ENCODE measurements around the gene SORT1.

DNA sequence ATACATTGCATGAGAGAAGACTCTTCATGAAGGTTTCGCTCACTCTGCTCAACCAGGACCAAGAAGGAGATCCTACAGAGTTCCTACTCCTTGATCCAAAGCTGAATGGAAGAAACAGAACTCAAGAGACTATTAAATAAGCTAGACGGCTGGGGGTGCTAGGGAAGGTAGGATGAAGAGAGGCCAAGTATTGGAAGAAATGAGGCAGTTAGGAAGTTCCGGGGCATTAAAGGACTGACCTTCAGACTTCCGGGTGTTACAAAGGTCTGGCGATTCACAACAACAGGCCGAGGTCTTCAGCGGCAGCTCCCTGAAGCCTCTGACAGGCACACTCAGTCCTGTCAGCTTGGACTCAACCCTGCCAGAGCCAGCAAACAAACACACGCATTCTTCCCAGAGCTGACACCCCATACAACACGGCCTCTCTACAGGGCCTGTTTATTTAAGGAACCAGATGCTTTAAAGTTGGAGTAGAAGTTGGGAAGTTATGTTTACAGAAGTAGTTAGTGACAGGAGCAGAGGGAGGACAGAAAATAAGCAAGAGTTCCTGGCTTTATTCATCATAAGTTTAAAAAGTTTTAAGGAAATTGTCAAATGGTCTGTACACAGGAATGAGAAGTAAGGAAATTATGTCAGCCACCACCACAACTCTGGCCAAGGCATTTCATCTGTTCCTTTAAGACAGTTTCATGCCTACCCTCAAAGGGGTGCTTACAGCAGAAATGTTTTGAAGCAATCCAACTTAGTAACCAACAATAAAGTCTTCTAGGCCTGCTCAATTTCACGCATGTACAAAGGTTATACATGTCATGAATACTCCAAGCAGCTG lies 4.7 kb downstream of the SORT1 start:
- peak in 2 of 4 donors; percentile 12 to 27 for TF ChIP-seq POLR2A (IDR thresholded peaks at IDR 0.05)
- TF ChIP-seq, protein P1, sequence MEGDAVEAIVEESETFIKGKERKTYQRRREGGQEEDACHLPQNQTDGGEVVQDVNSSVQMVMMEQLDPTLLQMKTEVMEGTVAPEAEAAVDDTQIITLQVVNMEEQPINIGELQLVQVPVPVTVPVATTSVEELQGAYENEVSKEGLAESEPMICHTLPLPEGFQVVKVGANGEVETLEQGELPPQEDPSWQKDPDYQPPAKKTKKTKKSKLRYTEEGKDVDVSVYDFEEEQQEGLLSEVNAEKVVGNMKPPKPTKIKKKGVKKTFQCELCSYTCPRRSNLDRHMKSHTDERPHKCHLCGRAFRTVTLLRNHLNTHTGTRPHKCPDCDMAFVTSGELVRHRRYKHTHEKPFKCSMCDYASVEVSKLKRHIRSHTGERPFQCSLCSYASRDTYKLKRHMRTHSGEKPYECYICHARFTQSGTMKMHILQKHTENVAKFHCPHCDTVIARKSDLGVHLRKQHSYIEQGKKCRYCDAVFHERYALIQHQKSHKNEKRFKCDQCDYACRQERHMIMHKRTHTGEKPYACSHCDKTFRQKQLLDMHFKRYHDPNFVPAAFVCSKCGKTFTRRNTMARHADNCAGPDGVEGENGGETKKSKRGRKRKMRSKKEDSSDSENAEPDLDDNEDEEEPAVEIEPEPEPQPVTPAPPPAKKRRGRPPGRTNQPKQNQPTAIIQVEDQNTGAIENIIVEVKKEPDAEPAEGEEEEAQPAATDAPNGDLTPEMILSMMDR (IDR thresholded peaks at IDR 0.05), result no peak
